NCI-H2081 (cell line): ENCODE results near the gene FXYD6.

Experiments
- DNase-seq, 2 experiments: peaks; one replicate each; lab custom pipeline; 2025; lab: John Stamatoyannopoulos, UW

FXYD6 gene

DNA sequence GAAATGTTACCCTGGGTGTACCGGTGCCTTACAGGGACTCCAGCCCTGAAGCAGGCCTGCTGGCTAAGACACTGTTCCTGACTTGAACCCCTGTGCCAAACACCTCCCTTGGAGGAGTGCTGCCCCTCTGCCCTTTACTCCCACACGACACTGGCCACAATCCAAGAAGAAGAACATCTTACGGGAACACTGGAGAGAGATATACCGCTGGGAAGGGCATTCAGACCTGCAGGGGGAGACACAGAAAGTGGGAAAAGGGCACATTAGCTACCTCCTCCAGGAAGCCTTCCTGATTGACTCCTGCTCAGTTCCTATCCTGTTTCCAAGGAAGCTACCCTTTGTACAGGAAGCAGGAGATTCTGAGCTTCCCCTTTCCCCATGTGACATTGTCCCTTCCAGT, 34.1 kb upstream of the FXYD6 start:
- no peak for DNase-seq

DNA sequence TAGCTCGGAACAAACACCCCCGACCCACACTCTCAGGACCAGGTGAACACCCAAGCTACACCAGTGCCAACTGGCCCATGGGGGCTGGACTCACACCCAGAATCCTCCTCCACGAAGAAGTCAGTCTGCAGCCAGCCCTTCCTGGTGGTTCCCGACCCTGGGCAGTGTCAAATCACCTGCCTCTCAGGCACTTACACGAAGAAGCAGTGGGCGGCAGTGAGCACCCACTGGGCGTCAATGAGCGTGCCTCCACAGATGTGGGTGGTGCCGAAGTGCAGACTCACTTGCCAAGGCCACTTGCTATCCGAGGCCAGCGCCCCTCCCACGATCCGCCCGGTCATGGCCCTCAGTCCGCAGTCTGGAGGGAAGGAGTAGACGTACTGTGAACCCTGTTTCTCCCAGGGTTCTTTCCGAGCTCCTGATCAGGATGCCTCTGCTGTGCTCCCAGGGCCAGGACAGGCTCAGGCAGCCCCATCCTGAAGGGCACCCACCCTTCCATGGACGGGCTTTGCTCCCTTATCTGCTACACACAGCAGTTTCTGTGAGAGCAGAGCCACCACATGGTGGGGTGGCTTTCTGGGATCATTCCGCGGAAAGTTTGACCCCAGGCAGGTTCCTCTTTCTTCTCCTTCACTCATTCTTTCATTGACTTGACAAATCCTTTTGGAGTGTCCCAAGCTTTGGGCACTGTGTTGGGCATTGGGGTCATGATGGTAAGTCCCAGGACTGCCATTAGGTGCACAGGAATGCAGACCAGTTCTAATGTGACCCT, 33.3 kb upstream of the FXYD6 start:
- no peak for DNase-seq

DNA sequence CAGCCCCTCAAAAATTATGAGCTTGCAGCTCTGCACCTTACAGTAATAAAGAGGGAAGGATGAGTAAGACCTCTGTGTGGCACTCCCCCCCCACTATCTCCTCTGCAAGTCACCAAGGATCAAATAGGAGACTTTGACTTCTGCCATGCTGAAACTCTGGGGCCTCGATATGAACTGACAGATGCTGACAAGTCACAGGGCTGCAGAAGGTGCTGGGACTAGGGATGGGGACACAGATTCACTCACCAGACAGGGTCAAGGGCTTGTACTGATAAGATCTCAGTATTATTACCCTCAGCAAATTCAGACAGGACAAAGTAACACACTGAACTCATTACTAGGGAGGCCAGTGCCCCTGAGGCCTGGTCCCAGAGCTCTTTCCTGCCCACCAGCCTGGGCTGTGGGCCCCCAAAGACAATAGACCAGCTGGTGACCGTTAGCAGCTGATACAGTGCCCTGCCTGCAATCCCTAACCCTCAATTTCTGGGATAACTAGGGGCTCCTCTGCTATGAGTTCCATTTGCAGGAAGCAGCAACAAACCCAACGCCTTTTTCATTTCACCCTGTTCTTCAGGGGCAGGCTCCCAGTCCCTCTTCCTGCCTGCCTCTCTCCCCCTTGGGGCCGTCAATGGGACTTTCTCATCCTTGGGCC, 32.6 kb upstream of the FXYD6 start:
- no peak for DNase-seq

DNA sequence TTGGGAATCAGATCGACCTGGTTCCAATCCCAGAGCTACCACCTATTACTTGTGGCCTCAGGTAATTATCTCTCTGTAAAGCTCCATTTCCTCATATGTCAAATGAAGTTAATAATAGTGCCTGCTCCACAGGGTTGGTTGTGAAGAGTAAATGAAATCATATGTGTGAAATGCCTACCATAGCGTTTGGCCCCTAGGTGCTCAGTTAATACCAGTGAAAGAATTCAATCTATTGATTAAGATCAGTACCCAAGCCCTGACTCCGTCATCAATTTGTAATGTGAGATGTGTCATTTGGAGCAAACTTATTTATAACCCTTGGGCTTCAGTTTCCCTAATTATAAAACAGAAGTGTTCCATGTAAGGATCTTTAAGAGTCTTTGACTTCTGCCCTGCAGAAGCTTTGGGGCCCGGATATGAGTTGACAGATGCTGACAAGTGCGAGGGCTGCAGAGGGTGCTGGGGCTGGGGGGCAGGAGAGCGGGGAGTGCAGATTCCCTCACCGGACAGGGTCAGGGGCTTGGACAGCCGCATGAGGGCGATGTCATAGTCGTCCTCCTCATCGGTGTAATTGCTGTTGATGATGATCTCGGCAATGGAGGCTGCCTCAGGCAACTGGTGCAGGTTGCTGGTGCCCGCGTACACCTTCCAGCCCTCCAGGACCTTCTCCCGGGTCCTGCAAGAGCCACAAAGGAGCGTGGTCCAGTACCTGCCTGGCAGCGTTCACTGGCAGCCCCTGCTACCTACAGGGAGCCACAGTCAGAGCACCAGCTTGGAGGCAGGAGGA, 31.8 kb upstream of the FXYD6 start:
- DNase-seq = peak in 1 of 2 experiments; percentile 94

DNA sequence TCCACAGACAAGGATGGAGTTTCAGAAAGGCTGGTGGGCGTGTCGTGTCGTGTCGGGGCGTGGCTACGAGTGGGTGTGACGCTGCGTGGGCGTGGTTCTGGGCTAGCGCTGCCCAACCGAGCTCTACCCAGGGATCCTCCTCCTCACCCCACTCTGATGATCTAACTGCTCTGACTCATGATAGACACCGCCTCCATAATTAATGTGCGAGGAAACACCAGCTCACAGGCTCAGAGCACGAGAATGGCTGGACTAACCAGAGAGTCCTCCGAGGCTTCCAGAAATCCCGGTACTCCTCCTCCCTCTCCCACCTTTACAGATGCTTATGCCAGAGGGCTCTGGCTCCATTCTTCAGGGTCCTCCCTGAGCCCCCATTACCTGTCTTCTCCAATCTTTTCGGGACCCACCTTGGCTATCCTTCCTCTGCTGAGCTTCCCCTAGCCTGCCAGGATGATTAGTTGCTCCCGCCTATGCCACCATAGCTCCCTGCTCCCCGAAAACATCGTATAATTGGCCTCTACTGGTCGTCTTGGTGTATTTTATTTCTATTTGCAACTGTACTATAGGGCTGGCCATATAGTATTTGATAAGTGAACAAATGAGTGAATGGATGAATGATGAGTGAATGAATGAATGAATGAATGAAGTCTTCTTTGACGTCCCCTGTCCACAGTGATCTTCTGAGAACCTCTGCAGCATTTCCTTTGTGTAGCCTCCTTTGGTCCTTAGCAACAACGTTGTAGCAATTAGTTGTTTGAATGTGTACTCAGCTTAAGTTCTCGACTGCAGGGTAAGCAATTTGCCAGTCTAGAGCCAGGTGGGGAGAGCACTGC, 31.0 kb upstream of the FXYD6 start:
- peak; percentile 95 to 97 for DNase-seq

DNA sequence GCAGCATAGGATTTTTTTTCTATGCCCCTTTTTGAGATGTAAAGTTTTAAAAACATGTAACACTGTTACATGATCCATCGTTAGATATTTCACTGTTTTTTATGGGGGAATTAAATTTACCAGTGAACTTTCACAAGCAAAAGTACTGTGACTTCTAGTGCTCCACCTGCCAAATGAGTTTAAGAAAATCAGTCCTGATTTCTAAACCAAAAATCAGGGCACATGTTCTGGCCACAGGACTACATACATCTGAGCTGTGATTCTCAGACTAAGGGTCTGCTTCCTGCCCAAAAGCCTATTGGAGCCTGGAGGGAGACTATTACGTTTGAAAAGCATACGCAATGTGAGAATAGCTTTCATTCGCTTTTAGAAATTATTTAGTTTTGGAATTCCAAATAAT, 30.3 kb upstream of the FXYD6 start:
- DNase-seq = no peak

DNA sequence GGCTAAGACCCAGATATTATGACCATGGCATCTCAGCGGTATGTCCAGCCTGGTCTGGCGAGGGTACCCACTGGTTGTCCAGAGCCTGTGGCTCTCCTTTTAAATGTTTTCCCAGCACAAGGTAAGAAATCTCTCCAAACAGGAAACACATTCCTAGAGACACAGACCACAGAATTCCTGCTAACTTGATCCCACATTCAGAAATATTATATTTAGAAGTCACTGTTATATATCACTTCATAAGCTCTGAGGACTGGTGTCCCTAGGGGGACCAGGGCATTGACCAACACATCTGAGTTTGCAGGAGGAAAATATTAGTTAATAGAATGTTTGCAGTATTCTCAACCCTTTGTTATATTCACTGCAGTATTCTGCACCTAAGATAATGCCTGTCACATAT, 29.7 kb upstream of the FXYD6 start:
- no peak for DNase-seq

DNA sequence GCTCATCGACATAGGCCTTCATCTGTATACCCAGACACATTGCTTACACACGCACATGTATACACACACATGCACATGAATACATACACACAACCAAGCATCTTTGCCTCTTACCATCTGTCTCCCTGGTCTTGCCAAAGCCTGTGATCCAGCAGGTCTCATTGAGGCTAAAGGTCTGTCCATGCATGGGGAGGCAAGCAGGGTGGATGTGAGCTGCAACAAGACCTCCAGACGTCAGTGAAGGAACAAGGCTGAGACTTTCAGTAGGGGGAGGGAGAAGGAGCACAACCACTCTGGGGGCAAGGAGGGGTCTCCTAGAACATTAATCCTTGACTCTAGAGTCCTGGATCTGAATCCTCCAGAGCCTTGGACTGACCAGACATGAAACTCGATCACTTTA, 29.1 kb upstream of the FXYD6 start:
- DNase-seq = no peak

DNA sequence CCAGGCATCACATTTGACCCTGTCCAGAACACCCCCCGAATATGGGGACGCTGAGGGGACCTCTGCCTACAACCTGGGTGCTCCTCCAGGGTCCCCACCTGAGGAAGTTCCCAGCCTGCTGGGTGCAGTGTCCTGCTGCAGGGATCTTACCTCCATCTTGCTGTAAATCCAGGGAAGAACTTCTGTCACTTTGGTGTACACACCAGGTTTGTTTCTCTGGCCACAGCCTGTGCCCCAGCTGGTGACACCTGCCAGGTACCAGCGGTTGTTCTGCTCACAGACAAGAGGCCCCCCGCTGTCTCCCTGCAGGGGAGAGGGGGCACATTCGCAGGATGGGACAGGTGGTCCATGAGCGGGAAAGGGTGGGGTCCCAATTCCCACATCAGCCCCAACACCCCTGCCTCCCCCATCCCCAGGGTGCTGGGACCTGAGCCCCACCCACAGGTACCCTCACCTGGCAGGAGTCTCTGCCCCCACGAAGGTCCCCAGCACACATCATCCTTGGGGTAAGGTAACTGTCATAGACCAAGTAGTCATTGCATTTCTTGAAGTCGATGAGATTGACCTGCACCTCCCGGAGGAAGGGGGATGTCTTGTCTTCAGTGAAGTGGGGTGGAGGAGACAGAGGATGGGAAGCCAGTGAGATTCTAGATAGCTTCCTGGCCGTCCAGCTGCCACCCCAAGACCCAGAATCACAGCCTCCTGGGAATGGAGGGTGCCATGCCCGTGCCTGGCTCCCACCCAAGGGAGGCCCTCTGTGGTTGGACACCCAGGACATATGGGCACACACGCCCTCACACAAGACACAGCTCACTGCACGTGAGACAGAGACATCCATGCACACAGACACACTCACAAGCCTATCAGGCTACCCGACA, 27.3 kb upstream of the FXYD6 start:
- DNase-seq = peak in 1 of 2 experiments; percentile 25

DNA sequence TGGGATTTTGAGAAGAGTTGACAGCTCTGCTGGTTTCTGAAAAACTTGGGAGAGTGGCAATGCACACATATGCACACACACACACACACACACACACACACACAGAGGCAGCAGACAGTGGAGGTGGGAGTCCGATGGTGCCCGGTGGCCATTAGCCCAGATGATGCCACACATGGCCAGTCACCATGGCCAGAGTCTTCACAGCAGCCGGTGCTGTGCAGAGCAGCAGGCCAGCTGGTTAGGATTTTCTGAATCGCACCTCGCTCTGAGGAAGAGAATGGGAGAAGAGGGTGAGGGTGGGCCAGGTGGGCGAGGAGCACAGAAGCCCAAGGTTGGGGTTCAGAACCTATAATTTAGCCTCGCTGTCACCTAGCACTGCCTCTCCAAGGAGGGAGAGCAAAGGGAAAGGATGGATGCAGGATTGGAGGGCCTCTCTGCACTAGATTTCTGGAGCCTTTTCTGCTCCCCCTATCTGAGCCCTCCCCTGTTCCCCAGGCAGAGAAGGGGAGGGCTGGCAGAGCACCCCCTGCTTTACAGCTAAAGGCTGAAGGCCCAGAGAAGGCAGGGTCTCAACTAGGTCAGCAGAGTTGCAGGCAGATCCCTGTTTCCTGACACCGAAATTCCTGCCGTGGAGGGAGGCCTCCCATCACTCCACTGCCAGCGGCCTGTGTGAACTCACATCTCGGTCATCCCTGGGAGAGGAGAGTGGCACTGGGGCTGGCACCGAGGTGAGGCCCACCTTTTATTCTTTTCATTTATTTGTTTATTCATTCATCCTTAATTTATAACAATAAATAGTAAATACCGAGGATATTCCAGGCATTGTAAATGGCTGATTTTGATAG, 25.8 kb upstream of the FXYD6 start:
- DNase-seq = no peak

DNA sequence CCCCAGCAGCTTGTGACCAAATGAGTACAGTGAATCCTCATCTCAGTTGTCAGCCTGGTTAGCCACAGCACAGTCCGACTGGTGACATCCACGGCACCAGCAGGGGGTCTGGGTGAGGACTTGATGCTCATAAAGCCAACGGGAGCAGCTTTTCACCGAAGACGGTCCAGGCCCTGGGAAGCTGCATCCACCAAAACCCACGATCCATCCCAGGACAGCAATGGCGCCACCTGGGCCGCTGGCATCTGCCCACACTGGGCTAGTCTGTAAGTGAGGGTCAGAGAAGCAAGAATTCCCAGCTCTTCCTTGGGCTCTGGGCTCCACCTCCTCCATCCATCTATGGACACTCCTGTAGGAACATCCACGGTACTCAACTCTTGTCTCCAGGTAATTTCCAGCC, 25.1 kb upstream of the FXYD6 start:
- DNase-seq = no peak

DNA sequence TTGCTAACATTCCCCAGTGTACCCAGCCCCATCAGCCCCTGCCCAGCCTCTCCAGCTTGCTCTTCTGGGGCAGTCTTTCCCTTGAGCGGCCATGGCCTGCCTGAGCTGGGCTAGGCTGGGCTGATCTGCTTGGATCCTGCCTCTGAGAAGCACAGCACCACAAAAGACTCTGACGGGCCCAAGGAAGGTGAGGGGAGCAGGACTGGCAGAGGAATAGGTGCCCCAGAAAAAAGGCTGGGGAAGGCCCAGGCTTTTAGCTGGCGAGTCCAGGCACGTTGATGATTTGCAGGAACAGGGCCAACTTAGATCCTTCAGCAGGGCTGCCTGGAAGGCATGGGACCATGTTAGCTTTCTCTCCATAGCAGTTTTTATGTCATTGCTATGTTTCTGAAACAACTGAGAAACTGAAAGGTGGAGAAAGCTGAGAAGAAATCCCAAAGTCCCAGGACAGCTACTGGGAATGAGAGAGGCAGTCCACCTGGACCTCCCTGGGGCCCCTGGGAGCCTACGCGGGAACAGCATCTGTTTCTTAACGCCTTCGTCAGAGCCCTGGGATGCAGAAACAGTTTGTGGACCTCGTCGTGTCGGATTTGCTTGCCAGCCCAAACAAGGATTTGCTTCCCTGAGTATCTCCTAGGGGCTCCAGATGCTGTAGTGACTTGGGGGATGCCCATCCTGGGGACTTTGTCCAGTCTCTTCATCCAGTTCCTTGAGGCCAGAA, 24.4 kb upstream of the FXYD6 start:
- no peak for DNase-seq

DNA sequence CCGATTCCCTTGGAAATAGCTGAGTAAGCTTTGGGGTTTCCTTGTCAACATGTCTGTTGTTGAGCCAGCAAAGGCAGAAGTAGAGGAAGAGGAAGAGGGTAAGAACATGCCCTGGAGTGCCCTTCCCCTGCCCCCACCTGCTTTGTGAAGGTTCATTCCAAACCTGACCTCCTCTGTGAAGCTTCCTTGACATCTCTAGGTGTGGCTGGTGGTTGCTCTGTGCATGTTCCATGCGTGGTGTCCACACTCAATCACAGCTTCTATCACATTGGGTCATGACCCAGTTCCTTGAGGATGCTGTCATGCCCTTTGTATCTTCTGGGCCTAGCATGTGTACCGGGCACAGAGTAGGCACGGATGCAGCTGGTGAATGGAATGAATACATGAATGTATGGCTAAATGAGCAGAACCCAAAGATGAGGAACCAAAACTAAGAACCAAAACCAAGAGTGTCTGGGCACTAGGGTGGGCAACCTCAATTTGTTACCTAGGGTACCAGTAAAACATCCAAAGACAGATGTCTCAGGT, 23.7 kb upstream of the FXYD6 start:
- DNase-seq = no peak

DNA sequence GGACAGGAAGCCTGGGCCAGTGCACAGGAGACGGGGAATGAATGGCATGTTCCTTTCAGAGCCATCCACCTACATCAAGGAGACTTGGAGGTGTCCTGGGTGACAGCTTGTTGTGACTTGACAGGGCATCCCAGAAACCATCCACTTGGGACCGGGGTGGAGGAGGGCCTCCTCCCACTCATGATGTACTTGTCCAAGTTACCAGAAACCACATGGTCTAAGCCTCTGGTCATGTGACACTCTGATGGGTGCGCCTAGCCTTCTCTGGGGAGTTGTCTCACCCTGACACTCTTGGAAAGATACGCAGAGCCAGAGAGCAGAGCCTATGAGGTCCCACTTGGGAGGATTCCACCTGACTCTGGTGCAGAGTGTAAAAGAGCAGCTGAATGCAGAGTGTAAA, 21.6 kb upstream of the FXYD6 start:
- no peak for DNase-seq

DNA sequence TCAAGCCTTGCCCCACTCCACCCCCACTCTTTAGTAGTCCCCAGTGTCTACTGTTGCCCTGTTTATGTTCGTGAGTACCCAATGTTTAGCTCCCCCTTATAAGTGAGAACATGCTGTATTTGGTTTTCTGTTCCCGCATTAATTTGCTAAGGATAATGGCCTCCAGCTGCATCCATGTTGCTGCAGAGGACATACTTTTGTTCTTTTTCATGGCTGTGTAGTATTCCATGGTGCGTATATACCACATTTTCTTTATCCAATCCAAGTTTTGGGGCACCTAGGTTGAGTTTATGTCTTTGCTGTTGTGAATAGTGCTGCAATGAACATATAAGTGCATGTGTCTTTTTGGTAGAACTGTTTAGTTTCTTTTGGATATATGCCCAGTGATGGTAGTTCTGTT, 16.2 kb upstream of the FXYD6 start:
- DNase-seq = no peak

DNA sequence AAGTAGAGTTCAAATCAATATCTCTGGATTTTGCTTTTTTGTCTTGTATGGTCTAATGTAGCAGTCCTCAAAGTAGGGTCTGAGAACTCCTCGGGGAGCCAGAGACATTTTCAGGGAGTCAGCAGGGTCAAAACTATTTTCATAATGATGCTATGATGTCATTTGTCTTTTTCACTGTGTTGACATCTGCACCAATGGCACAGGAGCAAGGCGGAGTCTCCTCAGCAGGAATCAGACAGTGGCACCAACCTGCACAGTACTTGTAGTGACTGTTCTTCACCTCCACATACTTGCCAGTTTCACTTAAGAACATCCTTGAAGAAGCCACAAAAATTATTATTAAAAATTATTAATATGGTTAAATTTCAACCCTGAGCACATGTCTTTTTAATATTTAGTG, 14.9 kb upstream of the FXYD6 start:
- no peak for DNase-seq

DNA sequence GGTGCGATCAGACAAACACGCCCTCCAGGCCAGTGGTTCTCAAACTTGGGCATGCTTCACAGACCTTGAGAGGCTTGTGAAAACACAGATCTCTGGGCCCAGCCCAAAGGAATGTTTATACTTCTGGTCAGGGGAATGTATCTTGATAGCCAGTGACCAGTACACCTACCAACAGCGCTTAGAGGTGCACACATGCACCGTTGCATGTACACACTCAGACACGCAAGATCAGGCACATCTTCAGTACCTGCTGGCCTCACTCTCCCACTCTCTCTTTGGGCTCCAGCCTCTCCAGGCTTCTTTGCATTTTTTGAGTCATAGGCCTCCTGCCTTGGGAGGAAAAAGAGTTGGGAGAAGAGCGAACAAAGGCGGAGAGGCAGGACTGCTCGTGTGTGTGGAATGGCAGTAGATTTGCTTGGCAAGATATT, 11.7 kb upstream of the FXYD6 start:
- no peak for DNase-seq

DNA sequence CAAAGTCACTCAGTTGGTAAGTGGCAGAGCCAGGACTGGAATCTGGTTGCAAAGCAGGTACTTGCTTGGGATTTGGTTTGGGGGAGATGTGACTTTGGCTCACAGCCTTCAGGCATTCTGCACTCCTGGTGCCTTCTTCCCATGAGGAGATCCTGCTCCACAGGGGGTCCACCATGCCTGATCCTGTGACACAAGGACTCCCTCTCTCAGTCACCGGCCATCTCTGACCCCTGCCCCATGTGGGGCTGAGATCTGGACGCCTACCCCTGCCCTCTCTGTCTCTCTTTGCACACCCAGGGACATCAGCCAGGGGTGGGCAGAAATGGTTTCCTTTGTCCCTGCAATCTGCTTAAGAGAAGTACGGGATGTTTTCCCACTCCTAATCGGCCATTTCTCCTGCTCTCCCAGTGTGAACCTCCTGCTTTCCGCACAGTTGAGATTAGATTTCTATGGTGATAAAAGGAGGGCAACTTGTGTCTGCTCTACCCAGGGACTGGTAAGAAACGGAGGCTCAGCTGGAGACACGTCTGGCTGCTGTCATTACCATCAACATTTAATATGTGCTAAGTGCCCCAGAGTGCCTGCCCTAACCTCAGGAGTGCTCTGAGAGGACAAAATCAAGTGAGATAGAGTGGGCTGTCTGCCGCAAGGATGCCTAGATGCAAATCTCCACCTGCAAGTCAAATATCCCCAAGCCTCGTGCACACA, 11.1 kb upstream of the FXYD6 start:
- DNase-seq = no peak

DNA sequence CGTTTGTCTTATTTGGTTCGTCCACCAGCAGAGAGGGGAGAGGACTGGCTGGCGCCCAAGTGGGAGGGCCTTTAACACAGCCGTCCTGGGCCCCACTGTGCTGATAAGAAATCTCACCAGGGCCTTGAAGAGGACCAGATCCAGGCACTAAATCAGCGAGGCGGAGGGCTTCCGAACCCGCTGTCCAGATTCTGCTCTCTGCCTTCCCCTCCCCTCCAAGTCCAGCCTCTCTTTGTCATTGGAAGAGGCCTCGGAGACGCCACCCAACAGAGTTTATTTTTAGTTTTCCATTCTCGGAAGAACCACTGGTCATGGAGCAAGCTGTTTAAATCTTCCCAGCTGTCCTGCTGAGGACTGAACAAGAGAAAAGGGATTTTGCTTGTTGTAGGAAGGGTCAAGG, 9.3 kb upstream of the FXYD6 start:
- no peak for DNase-seq
